SK-N-MC (cell line): ENCODE measurements around the gene LCOR.

Experiments used
- EZH2 ChIP-seq: fragments of 200-600 bp; sonication (generic); IDR thresholded peaks from one replicate; pipeline ENCODE4 v1.6.1; 2017; ENCODE audit warnings: antibody characterized with exemption
- FOXP2 ChIP-seq: optimal IDR thresholded peaks from 2 replicates; pipeline ENCODE3; 2011; ENCODE audit warnings: mild to moderate bottlenecking, moderate library complexity; ENCODE audit not compliant: insufficient read depth; ENCODE audit errors: extremely low read length, control extremely low read depth
- POLR2AphosphoS5 ChIP-seq: IDR thresholded peaks from 2 replicates; pipeline ENCODE4 v1.6.1; 2012; ENCODE audit warnings: mild to moderate bottlenecking, low read depth, low read length, borderline replicate concordance

DNA sequence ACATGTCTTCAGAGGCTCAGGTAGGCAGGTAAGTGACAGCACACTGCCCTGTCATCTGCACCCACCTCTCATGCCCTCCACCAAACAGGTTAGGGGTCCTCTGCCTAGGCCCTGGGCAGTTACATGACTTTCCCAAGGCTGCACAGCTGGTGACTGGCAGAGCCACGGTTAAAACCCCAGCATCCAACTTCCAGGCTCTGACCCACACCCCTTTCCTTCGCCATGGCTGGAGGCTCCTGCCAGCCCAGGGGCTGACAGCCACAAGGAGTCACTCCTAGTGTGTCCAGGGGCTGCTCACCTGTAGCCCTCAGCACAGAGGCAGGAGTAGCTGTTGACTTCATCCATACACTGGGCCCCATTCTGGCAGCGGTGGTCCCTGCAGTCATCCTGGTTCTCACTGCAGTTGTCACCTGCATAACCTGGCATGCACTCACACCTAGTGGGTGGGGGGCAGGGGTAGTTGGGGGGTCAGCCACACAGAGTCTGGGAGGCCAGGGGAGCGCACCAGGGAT, 178.7 kb downstream of the LCOR start:
- TF ChIP-seq POLR2AphosphoS5 (no peak), EZH2 (no peak), FOXP2 (no peak)
